GM20000 (cell line): Measurements from ENCODE around the gene UBAC2.

ENCODE experiments used
- DNase-seq: peaks from one replicate; pipeline ENCODE4 v3.0.0; 2012; ENCODE audit warnings: low spot score
- TF ChIP-seq, protein P1 (sequence below): IDR thresholded peaks from 2 replicates; pipeline ENCODE4 v1.5.1; 2012; ENCODE audit warnings: mild to moderate bottlenecking, control low read depth; ENCODE audit errors: extremely low read depth, missing control alignments

Gene UBAC2

GRCh38 chr13:99197117-99197651 is 3.5 kb upstream of the UBAC2 start:
- TF ChIP-seq, protein P1, sequence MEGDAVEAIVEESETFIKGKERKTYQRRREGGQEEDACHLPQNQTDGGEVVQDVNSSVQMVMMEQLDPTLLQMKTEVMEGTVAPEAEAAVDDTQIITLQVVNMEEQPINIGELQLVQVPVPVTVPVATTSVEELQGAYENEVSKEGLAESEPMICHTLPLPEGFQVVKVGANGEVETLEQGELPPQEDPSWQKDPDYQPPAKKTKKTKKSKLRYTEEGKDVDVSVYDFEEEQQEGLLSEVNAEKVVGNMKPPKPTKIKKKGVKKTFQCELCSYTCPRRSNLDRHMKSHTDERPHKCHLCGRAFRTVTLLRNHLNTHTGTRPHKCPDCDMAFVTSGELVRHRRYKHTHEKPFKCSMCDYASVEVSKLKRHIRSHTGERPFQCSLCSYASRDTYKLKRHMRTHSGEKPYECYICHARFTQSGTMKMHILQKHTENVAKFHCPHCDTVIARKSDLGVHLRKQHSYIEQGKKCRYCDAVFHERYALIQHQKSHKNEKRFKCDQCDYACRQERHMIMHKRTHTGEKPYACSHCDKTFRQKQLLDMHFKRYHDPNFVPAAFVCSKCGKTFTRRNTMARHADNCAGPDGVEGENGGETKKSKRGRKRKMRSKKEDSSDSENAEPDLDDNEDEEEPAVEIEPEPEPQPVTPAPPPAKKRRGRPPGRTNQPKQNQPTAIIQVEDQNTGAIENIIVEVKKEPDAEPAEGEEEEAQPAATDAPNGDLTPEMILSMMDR, result no peak
- no peak for DNase-seq

DNA sequence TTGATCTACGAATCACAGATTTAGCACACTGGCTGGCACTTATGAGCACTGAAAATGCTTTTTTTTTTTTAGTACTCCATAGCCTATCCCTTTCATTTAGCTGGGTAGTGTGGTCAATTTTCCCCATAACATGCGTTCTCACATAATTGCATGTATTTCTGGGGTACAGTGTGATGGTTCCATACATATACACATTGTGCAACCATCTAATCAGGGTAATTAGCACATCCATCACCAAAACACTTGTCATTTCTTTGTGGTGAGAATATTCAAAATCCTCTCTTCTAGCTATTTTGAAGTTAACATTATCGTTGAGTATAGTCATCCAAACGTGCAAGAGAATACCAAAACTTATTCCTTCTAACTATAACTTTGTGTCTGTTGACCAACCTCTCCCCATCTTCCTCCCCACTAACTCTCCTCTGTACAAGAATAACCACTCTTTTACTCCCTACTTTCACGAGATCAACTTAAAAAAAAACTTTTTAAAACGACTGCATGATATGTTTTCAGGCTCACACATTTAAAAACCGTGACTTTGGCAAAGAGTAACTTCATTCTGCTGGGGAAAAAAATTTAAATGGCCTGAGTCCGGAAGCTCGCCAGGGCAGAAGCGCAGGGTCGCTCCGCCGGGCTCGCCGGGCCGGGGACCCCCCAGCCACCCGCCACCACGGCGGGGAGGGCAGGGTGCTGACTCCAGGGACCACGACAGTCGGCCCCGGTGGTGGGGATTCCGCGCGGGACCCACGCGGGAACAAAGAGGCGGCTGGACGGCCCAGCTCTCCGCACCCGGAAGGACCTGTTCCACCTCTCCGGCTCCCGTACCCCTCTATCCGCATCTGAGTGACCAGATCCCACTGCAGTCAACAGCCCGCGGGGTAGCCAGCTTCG is 868 bp upstream of the UBAC2 start:
- no peak for DNase-seq
- TF ChIP-seq, protein P1, result no peak

DNA sequence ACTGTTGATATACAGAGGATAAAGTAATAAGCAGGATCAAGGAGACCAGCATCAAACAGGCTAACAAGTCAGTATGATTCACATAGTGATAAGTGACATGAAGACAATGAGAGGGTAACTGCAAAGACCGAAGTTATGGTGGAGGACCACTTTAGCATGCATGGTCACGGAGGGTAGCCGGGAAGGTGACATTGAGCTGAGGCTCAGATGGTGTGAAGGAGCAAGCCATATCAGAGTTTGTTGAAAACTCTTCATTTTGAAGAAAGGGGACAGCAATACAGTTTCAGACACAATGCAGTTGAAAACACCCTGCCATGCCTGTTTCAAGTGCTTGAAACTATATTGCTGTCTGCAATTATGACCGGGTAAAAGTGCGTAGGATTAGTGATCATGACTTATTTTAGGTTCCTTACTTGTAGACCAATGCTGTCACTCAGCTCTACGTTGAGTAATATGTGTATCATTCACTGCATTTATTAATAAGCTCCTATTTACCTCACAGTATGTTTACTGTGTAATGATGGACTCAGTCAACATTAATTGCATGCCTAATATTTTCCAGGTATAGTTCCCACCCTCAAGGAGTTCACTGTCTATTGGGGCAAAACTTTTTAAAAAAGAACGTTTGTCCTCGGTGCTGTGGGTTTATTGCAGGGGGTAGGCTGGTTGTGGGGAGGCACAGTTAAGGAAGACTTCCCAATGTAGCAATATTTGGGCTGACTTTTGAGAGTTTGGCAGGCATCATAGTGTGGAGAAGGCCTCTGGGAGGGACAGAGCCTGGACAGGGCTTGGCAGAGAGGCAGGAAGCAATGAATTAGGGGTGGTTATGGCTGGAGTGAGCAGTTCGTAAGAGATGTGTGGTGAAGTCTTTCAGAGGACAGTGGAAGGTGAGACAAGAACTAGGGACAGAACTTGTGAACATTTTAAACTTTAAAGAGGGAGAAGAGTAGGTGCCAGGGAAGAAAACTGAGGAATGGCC is 3.2 kb downstream of the UBAC2 start:
- TF ChIP-seq, protein P1, result no peak
- DNase-seq, result no peak

- no peak for DNase-seq
- TF ChIP-seq, protein P1, result no peak
Observed at GRCh38 chr13:99205621-99206220, 5.1 kb downstream of the UBAC2 start.

- TF ChIP-seq, protein P1, result no peak
Observed at GRCh38 chr13:99206226-99206625, 5.6 kb downstream of the UBAC2 start.

DNA sequence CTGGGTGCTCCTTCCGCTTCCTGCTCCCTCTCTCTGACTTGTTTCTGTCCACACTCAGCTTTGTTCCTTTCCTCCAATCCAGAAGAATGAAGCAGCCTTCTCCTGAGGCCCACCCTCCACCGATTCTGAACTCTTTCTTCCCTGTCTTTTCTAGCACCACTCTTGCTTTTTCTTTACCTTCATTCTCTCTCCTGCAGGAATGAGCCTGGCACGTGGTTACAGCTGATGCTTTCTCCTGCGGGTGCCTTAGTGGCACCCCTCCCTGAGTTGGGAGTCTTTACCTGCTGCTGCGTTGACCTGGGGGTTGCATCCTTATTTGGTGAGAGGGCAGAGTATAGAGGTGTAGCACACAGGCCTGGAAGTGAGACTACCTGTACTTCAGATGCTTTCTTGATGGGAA is 6.2 kb downstream of the UBAC2 start:
- DNase-seq, result no peak
- TF ChIP-seq, protein P1, result no peak

More at GRCh38 chr13:99206226-99206625, 5.6 kb downstream of the UBAC2 start:
- DNase-seq, result no peak
